ENCODE data around the gene NPIPB8. TPM values are rescaled to one million over a fixed set of nuclear protein-coding genes. Genes with fewer than 3 reads are reported as not detected.

NPIPB8 gene
- total RNA-seq = 2.0 TPM in 1 of 2 replicates, not detected in the other

GRCh38 chr16:28637765-28638164 lies at the start of gene NPIPB8:
TSS of gene NPIPB8 (plus strand) at chr16:28638065. CDS start at chr16:28638361, 296 bp downstream.

GRCh38 chr16:28596840-28597691 lies 40.8 kb upstream of the NPIPB8 start, which contains the start of gene SULT1A2:
TSS of gene SULT1A2 (minus strand) at chr16:28597050. CDS start at chr16:28595930, 1,120 bp downstream.

DNA sequence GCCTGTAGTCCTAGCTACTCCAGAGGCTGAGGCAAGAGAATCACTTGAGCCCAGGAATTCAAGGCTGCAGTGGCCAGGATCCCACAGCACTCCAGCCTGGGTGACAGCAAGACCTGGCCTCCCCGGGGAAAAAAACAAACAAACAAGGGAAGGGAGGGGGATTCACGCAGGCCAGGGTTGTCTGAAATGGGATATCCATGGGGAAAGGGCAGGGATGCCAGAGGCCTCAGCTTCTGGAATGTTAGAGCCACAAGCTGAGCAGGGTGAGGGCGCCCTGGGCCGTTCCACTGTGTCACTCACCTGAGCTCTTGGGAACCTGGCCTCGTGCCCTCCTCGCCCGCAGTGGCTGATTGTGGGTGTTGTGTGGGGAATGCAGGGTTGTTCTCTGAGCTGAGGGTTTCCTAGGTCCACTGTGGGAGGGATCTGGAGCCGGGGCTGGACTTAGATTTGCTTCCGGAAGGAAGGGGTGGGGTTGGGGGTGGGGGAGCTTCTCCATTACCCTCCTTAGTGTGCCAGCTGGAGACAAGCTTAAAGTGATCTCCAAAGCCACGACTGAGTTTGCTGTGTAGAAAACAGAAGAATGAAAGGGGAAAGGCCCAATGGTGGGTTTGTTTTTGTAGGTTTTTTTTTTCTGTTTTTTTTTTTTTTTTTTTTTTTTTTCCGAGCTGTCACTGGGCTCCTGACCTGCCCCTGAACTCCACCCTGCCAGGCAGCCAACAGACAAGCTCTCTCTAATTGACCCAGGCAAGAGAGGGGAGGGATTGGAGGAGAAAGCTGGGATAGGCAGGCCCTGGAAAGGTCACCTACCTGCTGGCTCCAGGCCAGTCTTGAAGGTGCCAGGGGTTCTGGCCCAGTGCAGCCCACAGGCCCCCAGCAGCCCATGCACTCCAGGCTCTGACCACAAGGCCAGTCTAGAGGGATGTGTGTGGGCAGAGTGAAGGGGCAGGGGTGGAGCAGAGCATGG lies 28.0 kb upstream of the NPIPB8 start, which contains the start of gene SULT1A1:
Gene SULT1A1, minus strand, starts transcription at position 414 of the 964 bp plus-strand sequence. CDS start 1,189 bp downstream, outside the sequence.

Other genes with a start within 250 kb of the NPIPB8 start
- gene EIF3CL, start 234.2 kb upstream of the NPIPB8 start, total RNA-seq = 44.6 and 67.5 TPM in 2 replicates
- gene NPIPB7, start 165.7 kb upstream of the NPIPB8 start, total RNA-seq = not detected in 2 replicates
- 4.3 and 13.4 TPM in 2 replicates for gene CLN3, start 146.0 kb upstream of the NPIPB8 start, total RNA-seq
- gene APOBR, start 143.4 kb upstream of the NPIPB8 start, total RNA-seq = under 0.01 TPM in 1 of 2 replicates, not detected in the other
- gene IL27, start 131.2 kb upstream of the NPIPB8 start, total RNA-seq = not detected in 2 replicates
- gene NUPR1, start 99.1 kb upstream of the NPIPB8 start, total RNA-seq = not detected in 2 replicates
- gene SGF29, start 84.1 kb upstream of the NPIPB8 start, total RNA-seq = 8.2 and 12.2 TPM in 2 replicates
- gene SULT1A2, start 41.0 kb upstream of the NPIPB8 start, total RNA-seq = 0.11 TPM in 1 of 2 replicates, not detected in the other
- gene SULT1A1, start 28.0 kb upstream of the NPIPB8 start, total RNA-seq = not detected in 2 replicates
- 62.7 and 131 TPM in 2 replicates for gene EIF3C, start 73.4 kb downstream of the NPIPB8 start, total RNA-seq
- 3.9 TPM in 1 of 2 replicates, not detected in the other for gene NPIPB9, start 113.7 kb downstream of the NPIPB8 start, total RNA-seq
- 54.6 and 59.0 TPM in 2 replicates for gene ATXN2L, start 184.9 kb downstream of the NPIPB8 start, total RNA-seq
- 76.6 and 111 TPM in 2 replicates for gene TUFM, start 208.3 kb downstream of the NPIPB8 start, total RNA-seq
- 19.7 and 26.7 TPM in 2 replicates for gene SH2B1, start 225.8 kb downstream of the NPIPB8 start, total RNA-seq
- 0.11 and 0.39 TPM in 2 replicates for gene ATP2A1, start 240.4 kb downstream of the NPIPB8 start, total RNA-seq